Panc1 (cell line): ENCODE data around the gene OR4D10.

ENCODE experiments used
- POLR2AphosphoS5 ChIP-seq: IDR thresholded peaks from 2 replicates; pipeline ENCODE4 v1.6.1; 2012; ENCODE audit warnings: mild to moderate bottlenecking, low read depth, low read length, moderate library complexity
- SIN3A ChIP-seq: IDR thresholded peaks from 2 replicates; pipeline ENCODE4 v1.6.1; 2012; ENCODE audit warnings: low read depth, mild to moderate bottlenecking, low read length, moderate library complexity, borderline replicate concordance; ENCODE audit not compliant: insufficient read depth
- TCF7L2 ChIP-seq: IDR thresholded peaks from 2 replicates; pipeline ENCODE4 v1.6.1; 2011; ENCODE audit warnings: mild to moderate bottlenecking, low read depth, low read length, inconsistent platforms
- TF ChIP-seq, protein P1 (sequence below): fragments of 450-650 bp; IDR thresholded peaks from 2 replicates; pipeline ENCODE4 v1.5.1; 2017; ENCODE audit warnings: mild to moderate bottlenecking
- TF ChIP-seq, protein P2 (sequence below), 2 experiments: IDR thresholded peaks; 2 replicates each; pipeline ENCODE4 v1.6.1; 2011 to 2012; ENCODE audit warnings: low read depth in 2 of 2, control low read depth in 1 of 2, low read length in 1 of 2, mild to moderate bottlenecking in 1 of 2, moderate library complexity in 1 of 2; ENCODE audit not compliant: insufficient read depth in 1 of 2

GRCh38 chr11:59475176-59475575 is 2.1 kb downstream of the OR4D10 start:
- TF ChIP-seq, protein P1, sequence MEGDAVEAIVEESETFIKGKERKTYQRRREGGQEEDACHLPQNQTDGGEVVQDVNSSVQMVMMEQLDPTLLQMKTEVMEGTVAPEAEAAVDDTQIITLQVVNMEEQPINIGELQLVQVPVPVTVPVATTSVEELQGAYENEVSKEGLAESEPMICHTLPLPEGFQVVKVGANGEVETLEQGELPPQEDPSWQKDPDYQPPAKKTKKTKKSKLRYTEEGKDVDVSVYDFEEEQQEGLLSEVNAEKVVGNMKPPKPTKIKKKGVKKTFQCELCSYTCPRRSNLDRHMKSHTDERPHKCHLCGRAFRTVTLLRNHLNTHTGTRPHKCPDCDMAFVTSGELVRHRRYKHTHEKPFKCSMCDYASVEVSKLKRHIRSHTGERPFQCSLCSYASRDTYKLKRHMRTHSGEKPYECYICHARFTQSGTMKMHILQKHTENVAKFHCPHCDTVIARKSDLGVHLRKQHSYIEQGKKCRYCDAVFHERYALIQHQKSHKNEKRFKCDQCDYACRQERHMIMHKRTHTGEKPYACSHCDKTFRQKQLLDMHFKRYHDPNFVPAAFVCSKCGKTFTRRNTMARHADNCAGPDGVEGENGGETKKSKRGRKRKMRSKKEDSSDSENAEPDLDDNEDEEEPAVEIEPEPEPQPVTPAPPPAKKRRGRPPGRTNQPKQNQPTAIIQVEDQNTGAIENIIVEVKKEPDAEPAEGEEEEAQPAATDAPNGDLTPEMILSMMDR: no peak
- no peak for TF ChIP-seq SIN3A
- TF ChIP-seq POLR2AphosphoS5: no peak
- TF ChIP-seq, protein P2, sequence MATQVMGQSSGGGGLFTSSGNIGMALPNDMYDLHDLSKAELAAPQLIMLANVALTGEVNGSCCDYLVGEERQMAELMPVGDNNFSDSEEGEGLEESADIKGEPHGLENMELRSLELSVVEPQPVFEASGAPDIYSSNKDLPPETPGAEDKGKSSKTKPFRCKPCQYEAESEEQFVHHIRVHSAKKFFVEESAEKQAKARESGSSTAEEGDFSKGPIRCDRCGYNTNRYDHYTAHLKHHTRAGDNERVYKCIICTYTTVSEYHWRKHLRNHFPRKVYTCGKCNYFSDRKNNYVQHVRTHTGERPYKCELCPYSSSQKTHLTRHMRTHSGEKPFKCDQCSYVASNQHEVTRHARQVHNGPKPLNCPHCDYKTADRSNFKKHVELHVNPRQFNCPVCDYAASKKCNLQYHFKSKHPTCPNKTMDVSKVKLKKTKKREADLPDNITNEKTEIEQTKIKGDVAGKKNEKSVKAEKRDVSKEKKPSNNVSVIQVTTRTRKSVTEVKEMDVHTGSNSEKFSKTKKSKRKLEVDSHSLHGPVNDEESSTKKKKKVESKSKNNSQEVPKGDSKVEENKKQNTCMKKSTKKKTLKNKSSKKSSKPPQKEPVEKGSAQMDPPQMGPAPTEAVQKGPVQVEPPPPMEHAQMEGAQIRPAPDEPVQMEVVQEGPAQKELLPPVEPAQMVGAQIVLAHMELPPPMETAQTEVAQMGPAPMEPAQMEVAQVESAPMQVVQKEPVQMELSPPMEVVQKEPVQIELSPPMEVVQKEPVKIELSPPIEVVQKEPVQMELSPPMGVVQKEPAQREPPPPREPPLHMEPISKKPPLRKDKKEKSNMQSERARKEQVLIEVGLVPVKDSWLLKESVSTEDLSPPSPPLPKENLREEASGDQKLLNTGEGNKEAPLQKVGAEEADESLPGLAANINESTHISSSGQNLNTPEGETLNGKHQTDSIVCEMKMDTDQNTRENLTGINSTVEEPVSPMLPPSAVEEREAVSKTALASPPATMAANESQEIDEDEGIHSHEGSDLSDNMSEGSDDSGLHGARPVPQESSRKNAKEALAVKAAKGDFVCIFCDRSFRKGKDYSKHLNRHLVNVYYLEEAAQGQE (IDR thresholded peaks at IDR 0.05; ENCODE audit: insufficient read depth in 1 of 2, low read depth in 2 of 2, low read length in 1 of 2): no peak
- no peak for TF ChIP-seq TCF7L2
